NCI-H2196 treated with DMSO at 0.1 percent for 48 hours (cell line): ENCODE results near the gene SERPINC1.
"Not testable (repeated sequence)": the region's sequence is repeated elsewhere in the genome, so short reads cannot be mapped to it uniquely, and the experiment has no call there.

ENCODE experiments used
- DNase-seq: peaks from one replicate; lab custom pipeline; 2025; ENCODE audit not compliant: unreplicated experiment; lab: John Stamatoyannopoulos, UW

SERPINC1 gene

GRCh38 chr1:173863224-173864161, 53.6 kb downstream of the SERPINC1 start:
- no peak for DNase-seq

- no peak for DNase-seq
Measured at GRCh38 chr1:173862769-173863223, 54.3 kb downstream of the SERPINC1 start.

GRCh38 chr1:173862146-173862768, 54.9 kb downstream of the SERPINC1 start:
- DNase-seq: not testable (repeated sequence)

GRCh38 chr1:173861731-173862145, 55.4 kb downstream of the SERPINC1 start:
- DNase-seq: no peak

- no peak for DNase-seq
Measured at GRCh38 chr1:173860065-173860464, 57.1 kb downstream of the SERPINC1 start.

- not testable (repeated sequence) for DNase-seq
Measured at GRCh38 chr1:173859547-173859946, 57.6 kb downstream of the SERPINC1 start.

GRCh38 chr1:173857363-173857917, 59.7 kb downstream of the SERPINC1 start:
- DNase-seq: no peak

- DNase-seq: no peak
Measured at GRCh38 chr1:173856903-173857302, 60.2 kb downstream of the SERPINC1 start.

- no peak for DNase-seq
Measured at GRCh38 chr1:173856014-173856413, 61.1 kb downstream of the SERPINC1 start.
